HG03139 (cell line): ENCODE measurements around the gene TCF4.

Source experiments
- ATAC-seq: cut with Tn5 transposase; IDR thresholded peaks from one replicate; pipeline ENCODE4 v1.9.1; 2021; ENCODE audit not compliant: unreplicated experiment

TCF4 gene

GRCh38 chr18:55398858-55399257 lies 189.1 kb downstream of the TCF4 start:
- ATAC-seq, result no peak

- no peak for ATAC-seq
Measured at GRCh38 chr18:55396979-55397378, 191.0 kb downstream of the TCF4 start.

DNA sequence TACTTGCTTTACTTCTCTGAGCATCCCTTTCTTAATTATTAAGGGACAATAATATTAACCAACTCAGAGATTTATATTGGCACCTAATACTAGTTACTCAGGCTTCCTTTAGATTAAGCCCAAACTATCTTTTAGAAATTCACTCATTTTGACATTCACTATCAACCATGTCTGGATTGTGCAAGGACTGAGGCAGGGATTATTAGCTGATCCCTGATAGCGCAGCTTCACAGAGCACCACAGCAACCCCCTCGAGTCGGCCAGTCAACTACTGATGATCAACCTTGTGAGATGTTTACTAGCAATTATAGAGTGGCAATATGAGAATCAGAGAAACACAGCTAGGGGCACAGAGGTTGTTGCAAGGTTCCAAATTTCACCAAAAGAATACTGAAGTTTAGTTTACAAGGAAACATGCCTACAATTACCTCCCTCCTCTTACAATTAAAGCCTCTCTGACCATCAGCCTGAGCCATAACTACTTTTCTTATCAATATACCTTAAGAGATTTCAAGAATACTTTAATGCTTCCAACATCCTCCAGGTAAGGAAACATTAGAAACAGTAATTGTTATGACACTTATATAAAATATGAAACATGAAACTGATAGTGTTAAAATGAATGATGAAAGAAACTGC lies 191.6 kb downstream of the TCF4 start:
- ATAC-seq, result no peak

GRCh38 chr18:55395799-55396198 lies 192.2 kb downstream of the TCF4 start:
- no peak for ATAC-seq

GRCh38 chr18:55390898-55391297 lies 197.1 kb downstream of the TCF4 start:
- no peak for ATAC-seq

GRCh38 chr18:55387139-55387984 lies 200.6 kb downstream of the TCF4 start:
- ATAC-seq, result no peak

GRCh38 chr18:55386545-55386944 lies 201.4 kb downstream of the TCF4 start:
- no peak for ATAC-seq

GRCh38 chr18:55385770-55386169 lies 202.2 kb downstream of the TCF4 start:
- ATAC-seq, result no peak

DNA sequence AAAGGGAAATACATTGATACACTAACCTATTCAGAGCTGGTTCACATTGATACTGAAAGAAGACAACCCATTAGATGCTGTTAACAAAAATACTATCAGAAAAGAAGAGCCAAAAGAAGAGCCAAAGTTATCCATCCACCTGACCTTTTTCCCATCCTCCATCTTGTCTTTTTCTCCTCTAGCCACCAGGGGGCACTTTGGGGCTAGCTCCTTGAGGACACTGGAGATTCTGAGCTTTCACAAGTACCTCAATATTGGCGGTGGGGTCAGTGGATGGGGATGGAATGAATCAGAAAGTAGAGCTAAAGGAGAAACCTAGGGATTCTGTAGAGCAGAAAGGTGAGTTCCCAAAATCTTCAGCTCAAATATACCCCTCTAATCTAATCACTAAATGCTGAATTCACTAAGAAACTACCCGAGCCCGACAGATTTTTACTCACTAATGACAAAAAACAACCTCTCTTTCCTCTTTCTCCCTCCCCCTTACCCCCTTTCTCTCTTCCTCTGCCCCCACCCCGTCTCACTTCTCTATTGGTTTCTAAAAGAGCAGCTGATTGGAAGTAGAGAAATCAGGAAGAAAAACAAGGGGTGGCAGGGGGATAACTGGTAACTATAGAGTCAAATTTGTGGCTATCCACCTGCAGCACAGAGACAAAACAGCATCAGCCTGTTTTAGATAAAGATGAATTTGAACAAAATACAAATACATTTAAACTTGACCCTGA lies 203.3 kb downstream of the TCF4 start:
- ATAC-seq, result no peak

GRCh38 chr18:55384115-55384514 lies 203.9 kb downstream of the TCF4 start:
- no peak for ATAC-seq

- ATAC-seq, result no peak
Measured at GRCh38 chr18:55382277-55382805, 205.7 kb downstream of the TCF4 start.

- ATAC-seq, result no peak
Measured at GRCh38 chr18:55381277-55381676, 206.7 kb downstream of the TCF4 start.

GRCh38 chr18:55380589-55380988 lies 207.4 kb downstream of the TCF4 start:
- no peak for ATAC-seq

GRCh38 chr18:55376387-55376786 lies 211.6 kb downstream of the TCF4 start:
- peak; percentile 75 for ATAC-seq

GRCh38 chr18:55375930-55376329 lies 212.1 kb downstream of the TCF4 start:
- ATAC-seq, result no peak

DNA sequence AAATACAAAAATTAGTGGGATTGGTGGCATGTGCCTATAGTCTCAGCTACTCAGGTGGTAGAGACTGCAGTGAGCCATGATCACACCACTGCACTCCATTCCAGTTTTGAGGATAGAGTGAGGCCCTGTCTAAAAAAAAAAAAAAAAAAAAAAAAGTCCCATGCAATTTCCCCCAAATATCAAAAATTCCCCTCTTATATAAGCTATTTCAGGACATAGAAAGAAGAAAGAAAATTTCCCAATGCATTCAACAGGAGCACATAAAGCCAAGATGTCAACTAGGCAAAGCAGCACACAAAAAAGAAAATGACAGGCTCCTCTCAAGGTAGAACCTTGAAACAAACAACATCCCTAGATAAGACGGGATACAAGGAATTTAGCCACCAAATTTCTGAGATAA lies 213.3 kb downstream of the TCF4 start:
- no peak for ATAC-seq

GRCh38 chr18:55372209-55372608 lies 215.8 kb downstream of the TCF4 start:
- ATAC-seq, result no peak

GRCh38 chr18:55370936-55371335 lies 217.1 kb downstream of the TCF4 start:
- ATAC-seq, result no peak

GRCh38 chr18:55369346-55369745 lies 218.6 kb downstream of the TCF4 start:
- no peak for ATAC-seq

- ATAC-seq, result no peak
Measured at GRCh38 chr18:55365342-55365741, 222.7 kb downstream of the TCF4 start.

- no peak for ATAC-seq
Measured at GRCh38 chr18:55362303-55362702, 225.7 kb downstream of the TCF4 start.
